Loucy (cell line): ENCODE measurements around the gene GIMAP5.

Experiments used
- EZH2phosphoT487 ChIP-seq: fragments of 200-600 bp; IDR thresholded peaks from 2 replicates; pipeline ENCODE4 v1.6.1; 2018; ENCODE audit warnings: antibody characterized with exemption, mild to moderate bottlenecking, moderate library complexity, borderline replicate concordance
- TF ChIP-seq, protein P1 (sequence below): fragments of 200-600 bp; sonication (generic); conservative IDR thresholded peaks from 2 replicates; pipeline ENCODE4 v1.5.1; 2014; ENCODE audit warnings: mild to moderate bottlenecking, antibody characterized with exemption, low read length

DNA sequence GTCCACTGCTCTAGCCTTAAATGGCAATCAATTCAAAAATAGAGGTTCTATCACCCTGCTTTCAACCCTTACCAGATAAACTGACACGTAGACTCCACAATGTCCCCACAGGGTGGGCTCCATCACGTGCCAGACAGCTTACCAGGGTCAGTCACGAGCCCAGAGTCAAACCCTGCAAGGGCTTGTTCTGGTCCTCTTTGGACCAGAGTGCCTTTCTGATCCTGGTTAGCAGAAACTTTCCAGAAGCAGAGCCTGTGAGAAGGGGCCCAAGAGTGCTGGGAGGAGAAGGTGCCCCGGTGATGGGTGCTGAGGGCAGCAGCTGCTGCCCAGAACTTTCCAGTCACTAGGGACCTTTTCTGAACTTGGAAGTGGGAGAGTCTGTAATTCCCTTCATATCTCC lies 354 bp upstream of the GIMAP5 start:
- TF ChIP-seq, protein P1, sequence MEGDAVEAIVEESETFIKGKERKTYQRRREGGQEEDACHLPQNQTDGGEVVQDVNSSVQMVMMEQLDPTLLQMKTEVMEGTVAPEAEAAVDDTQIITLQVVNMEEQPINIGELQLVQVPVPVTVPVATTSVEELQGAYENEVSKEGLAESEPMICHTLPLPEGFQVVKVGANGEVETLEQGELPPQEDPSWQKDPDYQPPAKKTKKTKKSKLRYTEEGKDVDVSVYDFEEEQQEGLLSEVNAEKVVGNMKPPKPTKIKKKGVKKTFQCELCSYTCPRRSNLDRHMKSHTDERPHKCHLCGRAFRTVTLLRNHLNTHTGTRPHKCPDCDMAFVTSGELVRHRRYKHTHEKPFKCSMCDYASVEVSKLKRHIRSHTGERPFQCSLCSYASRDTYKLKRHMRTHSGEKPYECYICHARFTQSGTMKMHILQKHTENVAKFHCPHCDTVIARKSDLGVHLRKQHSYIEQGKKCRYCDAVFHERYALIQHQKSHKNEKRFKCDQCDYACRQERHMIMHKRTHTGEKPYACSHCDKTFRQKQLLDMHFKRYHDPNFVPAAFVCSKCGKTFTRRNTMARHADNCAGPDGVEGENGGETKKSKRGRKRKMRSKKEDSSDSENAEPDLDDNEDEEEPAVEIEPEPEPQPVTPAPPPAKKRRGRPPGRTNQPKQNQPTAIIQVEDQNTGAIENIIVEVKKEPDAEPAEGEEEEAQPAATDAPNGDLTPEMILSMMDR: no peak
- TF ChIP-seq EZH2phosphoT487: no peak
